ENCODE measurements around the gene LRP1-AS.
A peak's percentile ranks its signal among the peaks of the same experiment; 100 is the strongest.

The LRP1-AS gene

DNA sequence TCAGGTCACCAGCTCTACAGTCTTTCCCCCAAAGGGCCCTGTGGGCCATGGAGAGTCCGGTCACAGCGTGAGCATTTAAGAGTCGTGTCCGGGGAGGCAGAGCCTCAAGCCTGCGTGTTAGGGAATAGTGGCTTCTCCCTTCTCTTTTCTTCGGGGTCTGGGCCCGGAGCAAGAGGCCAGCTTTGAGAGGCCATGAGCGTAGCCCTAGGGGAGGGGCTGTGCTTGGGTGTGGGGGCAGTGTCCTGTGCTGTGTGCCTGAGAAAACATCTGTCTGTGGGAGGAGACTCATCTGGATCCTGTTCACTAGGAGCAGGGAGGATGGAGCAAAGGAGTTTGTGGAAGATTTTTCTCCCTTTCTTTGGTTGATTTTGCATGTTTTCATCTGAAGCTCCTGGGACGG is 5.3 kb downstream of the LRP1-AS start:
- DNase-seq (ENCODE audit: low read depth in 3 of 3, low spot score in 1 of 3) = no peak

DNA sequence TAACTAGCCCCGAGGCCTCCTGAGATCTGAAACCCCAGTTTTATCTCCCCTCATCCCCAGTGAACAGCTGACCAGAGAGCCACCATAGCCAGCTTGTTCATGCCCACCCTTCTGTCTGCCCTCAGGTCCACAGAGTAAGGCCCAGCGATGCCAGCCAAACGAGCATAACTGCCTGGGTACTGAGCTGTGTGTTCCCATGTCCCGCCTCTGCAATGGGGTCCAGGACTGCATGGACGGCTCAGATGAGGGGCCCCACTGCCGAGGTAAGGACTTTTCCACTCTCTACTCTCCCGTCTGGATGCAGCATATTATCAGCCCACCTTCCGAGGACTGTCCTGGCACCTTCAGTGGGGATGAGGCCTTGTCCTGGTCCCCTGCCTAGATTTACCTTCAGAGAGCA is 6.2 kb downstream of the LRP1-AS start:
- no peak for DNase-seq (ENCODE audit: low read depth in 3 of 3, low spot score in 1 of 3)

DNA sequence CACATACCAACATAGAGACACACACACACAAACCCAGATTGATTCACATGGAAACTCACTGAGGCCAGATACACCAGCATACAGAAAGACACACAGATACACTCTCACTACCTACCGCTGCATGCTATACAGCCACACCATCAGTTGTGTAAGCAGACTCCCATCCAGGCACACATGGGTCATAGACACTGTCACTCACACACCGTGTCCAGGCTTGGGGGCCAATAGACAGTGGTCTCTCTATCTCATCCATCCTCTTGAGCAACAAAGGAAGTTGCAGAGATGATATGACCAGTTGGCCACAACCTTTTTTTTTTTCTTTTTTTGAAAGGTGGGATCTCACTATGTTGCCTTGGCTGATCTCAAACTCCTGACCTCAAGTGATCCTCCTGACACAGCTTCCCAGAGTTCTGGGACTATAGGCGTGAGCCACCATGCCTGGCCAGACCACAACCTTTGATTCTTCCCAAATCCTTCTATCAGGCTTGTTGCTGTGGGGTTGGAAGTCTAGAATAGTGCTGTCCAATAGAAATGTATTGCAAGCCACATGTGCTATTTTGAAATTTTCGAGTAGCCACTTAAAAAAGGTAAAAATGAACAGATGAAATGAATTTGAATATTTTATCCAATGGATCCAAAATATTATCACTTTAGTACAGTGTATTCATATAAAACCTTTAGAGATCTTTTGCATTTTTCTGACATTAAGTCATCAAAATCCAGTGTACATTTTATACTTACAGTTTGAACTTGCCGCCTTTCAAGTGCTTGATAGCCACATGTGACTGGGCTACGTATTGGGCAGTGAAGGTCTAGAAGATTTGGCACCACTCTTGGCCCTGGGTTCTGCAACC is 7.4 kb downstream of the LRP1-AS start:
- no peak for DNase-seq (ENCODE audit: low read depth in 3 of 3, low spot score in 1 of 3)

DNA sequence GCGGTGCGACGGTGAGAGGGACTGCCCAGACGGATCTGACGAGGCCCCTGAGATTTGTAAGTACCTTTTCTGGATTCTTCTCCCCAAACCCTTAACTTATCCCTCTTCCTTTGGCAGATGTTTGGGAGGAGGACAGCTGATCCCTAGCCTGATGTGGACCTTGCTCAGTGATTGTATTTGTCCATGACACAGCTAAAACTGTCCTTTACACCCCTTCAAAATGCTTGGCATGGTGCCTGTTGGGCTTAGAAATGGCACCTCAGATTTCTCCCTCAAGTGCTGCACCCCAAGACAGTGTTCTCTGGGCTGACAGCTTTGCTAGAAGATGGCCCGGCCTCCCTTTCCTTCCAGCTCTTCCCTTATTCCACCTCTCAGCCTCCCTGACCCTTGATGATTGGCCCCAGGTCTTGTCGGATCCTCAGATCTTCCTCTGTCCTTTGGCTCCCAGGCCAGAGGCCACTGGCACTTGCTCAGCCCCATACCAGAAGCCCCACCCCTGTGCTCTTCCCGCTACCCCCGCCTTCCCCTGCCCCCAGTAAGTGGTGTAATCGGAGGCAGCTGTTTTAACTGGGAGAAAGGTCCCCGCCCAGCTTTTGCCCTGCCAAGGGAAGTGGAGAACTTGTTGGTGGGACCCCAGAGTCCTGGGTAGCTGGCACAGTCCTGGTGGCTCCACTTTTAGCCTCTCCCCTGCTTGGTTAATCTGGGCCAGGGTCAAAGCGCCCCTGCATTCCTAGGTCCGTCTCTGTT is 8.7 kb downstream of the LRP1-AS start:
- no peak for DNase-seq (ENCODE audit: low read depth in 3 of 3, low spot score in 1 of 3)

DNA sequence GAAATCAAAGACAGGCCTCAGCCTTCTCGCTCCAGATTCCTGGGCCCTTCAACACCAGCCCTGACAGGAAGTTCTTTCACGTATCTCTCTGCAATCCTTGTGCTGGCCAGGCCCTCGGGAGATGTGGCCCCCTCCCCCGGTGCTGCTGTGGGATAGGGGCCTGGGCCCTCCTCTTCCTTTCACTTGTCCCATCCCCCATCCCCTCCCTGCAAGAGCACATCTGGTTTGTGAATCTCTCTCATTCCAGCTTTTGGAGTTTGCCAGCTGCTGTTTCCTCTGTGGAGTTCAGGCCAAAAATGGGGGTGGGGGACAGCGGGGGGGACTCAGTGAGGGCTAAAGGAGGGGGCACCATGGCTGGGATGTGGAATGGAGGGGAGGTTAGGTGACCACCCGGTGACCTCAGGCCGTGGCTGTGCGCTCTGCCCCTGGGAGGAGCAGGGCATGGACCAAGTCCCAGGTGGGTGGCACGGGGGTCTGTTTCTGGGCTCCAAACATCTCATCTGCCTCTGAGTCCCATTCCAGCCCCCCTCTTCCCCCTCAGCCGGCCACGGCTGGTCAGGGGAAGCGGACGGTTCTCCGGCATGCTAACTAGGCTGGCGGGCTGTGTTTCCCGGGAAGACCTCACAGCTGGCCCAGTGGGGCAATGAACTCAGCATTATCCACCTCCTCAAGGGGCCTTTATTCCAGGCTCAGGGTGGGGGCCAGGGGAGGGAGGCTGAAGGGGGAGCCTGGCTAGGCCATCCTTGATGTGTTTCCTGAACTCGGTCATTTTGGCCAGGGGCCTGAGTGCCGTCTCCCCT is 11.7 kb downstream of the LRP1-AS start:
- DNase-seq (ENCODE audit: low read depth in 3 of 3, low spot score in 1 of 3) = no peak

DNA sequence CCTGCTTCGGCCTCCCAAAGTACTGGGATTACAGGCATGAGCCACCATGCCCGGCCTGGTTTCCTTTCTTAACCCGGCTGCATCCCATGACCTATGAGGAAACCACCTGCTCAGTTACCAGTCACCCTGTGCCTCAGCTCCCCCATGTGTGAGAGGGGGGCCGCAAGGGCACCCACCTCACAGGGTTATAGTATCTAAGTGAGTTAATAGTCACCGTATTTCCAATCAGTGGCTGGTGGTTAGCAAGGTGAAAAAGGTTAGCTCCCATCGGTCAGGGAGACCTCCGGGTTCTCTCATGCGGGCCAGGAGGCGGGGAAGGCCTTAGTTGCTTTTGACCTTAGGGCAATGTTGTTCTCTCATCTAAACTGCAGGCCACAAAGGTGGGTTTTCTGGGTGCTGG is 12.5 kb downstream of the LRP1-AS start:
- no peak for DNase-seq (ENCODE audit: low read depth in 3 of 3, low spot score in 1 of 3)

DNA sequence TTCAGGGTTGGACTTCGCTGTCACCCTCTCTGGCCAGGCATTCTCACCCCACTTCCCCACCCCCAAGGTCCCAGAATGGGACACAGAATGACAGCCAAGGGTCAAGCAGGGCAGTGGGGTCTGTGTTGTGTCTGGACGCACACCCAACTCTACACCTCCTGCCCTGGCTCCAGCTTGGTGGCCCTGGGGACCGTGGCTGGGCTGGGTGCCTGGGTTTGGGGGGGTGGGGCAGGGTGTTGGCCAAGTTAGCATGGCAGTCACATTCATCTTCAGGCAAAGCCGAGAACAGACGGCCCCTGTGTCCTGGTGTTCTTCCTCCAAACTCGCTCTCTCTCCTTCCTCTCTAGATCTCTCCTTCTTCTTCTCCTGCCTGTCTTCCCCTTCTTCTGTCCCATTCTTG is 13.5 kb downstream of the LRP1-AS start:
- DNase-seq (ENCODE audit: low read depth in 3 of 3, low spot score in 1 of 3) = no peak

DNA sequence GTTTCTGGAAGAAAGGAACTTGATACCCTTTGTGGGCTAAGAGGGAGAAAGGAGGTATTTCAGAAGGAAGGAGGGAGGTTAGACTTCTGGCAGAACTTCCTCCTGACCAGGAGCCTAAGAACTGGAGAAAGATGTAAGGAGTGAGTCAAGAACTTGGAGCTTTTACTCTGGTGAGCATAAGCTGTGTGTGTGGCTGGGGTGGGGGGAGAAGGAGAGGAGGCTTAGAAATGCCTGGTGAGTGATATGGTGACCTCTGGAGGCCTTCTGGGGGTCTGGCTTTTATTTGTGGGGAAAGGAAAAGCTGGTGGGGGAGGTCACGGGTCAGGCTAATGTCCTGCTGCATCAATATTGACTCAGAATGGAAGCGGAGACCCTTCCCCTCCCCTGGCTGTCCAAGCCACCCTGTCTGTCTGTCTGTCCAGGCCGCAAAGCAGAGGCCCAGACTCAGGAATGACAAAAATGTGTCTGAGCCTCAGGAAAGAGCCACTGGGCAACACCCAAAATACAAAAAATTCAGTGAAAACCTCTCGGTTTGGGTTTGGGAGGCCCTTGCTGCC is 14.3 kb downstream of the LRP1-AS start:
- no peak for DNase-seq (ENCODE audit: low read depth in 3 of 3, low spot score in 1 of 3)

DNA sequence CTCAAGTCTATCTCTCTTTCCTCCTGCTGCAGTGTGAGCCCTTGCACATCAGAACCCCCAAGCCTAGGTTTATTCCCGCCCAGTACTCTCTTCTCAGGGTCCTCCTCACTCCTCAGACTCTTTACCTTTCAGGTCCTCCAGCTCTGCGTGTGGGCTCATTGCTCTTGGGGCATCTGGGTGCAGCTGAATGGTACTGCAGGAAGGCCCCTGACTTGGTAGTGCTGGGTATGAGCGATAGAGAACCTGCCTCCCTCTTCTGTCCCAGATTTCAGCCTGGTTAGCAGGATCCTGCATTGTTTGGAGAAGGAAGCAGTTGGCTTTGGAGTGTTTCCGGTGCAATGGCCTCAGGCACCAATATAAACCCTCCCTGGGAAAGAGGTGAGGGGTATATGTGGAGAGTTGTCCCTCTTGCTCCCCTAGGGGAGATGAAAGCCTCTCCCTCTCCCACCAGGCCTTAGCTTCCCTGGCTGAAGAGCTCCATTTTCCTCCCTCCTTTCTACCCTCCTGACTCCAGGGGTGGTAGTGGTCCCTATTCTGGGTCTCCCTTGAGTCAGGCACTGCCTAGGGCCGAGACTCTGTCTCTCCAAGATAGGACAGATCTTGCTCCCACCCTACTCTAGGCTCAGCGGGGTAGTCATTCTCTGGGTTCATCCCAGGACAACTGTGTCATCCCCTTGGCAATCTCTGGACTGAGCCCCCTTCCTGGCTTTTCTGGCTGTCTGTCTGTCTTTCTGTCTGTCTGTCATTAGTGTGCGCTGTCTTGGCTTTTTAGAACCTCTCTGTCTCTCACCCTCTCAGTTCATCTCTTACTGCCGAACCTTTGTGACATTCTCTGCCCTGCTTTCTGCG is 15.3 kb downstream of the LRP1-AS start:
- DNase-seq (ENCODE audit: low read depth in 3 of 3, low spot score in 1 of 3) = no peak

DNA sequence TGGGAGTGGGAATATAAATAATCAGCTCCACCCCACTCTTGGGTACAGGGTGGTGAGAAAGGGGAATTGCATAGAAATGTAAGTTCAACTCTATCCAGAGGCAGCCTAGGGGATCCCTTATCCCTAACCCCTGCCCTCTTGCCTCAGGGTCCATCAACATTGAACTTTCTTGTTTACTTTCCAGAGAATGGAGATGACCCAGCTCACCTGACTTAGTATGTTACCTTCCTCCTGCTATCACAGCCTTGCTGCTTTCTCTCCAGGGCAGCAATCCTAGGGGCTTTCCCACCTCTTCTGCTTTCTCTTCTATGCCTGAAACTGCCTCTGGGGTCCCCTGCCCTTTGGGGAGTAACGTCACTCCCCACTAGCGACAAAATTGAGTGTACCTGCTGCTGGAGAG is 16.5 kb downstream of the LRP1-AS start:
- no peak for DNase-seq (ENCODE audit: low read depth in 3 of 3, low spot score in 1 of 3)

DNA sequence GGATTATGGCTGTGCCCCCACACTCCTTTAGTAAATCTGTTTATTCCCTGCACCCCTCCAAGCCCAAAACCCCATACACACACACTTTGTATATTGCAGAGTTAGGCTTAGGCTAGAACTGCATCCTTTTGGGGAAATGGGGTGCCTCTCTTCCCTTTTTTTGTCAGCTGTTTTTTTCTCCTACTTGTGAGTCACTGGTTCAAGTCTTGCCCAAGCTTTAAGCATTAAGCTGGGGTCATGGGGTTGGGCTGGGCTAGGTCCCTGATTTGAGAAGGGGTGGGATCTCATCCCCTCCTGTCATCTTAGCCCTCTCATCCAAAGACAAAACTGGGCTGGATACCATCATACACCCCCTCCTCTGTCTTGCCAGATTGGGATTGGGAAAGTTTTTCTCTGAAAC is 17.5 kb downstream of the LRP1-AS start:
- DNase-seq (ENCODE audit: low read depth in 3 of 3, low spot score in 1 of 3) = no peak

DNA sequence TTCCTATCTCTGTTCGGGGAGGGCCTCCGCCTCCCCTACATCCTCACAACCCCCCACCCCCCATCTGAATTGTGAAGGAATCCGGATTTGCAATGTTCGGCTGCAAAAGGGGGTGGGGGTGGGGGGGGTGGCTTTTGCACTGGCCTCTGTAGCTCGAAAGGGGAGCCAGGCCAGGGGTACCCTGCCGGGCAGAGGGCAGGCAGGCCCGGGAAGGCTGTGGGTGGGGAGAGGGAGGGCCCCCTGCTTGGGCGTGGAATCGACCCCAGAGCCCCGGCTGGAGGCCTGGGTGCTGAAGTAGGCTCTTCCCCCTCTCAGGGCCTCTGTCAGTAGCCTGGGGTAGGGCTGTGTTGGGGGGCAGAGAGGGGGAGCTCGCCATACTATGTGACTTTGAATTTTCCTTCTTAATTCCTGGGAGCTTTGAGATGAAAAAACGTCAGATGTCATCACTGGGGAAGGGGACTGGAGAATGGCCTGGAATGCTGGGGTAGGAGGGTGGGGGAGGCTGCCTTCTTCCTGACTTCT is 18.0 kb downstream of the LRP1-AS start:
- DNase-seq (ENCODE audit: low read depth in 3 of 3, low spot score in 1 of 3) = no peak

DNA sequence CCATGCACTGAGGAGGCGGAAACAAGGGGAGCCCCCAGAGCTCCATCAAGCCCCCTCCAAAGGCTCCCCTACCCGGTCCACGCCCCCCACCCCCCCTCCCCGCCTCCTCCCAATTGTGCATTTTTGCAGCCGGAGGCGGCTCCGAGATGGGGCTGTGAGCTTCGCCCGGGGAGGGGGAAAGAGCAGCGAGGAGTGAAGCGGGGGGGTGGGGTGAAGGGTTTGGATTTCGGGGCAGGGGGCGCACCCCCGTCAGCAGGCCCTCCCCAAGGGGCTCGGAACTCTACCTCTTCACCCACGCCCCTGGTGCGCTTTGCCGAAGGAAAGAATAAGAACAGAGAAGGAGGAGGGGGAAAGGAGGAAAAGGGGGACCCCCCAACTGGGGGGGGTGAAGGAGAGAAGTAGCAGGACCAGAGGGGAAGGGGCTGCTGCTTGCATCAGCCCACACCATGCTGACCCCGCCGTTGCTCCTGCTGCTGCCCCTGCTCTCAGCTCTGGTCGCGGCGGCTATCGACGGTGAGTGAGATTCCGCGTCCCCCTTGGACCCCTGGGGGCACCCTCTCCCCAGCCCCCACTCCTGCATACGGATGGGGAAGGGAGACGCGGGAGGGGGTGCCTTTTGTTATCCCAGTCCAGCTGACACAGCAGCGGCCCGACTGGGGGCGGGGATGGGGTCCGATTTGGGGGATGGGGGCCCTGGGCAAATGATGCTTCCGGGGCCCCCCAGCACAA is 18.7 kb downstream of the LRP1-AS start:
- DNase-seq (ENCODE audit: low read depth in 3 of 3, low spot score in 1 of 3) = no peak

DNA sequence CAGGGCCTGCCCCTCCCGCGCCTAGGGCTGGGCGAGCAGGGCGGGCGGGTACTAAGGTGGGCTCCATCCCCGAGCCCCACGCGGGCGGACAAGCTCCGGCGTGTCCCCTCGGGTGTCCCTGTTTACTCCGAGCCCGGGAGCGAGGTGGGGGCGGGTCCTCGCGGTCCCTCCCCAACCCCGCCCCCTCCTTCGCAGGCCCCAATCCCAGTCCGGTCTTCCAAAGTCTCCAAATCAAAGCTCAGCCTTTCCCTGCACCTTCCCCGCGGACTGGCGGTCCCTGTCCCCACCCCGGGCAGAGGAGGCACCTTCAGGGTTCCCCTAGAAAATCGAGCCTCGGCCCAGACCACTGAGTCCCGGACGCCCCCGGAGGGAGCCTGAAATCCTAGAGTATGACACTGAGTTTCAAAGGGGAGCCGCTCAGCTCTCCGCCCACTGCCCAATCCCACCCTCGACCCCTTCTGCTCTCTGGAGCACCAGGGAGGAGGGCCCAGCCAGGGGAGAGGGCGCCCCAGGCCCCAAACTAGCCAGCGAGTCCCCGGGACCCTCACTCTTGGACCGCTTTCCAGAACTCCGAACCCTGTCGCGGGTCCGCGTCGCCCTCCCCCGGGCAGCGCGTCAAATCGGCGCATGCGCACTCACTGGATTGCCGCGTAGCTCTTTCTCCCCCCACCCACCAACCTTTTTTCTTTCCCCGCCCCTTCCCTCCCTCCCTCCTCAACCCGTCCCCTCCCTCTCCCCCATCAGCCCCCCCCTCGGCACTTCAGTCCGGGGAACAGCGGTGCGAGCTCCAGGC is 19.5 kb downstream of the LRP1-AS start, which contains the start of gene LRP1:
Gene LRP1 (plus strand): TSS at position 758 of the 793 bp plus-strand sequence. CDS start 482 bp downstream, outside the sequence.
- peak; percentile 46 to 71 (median 70) for DNase-seq (ENCODE audit: low read depth in 3 of 3, low spot score in 1 of 3)

DNA sequence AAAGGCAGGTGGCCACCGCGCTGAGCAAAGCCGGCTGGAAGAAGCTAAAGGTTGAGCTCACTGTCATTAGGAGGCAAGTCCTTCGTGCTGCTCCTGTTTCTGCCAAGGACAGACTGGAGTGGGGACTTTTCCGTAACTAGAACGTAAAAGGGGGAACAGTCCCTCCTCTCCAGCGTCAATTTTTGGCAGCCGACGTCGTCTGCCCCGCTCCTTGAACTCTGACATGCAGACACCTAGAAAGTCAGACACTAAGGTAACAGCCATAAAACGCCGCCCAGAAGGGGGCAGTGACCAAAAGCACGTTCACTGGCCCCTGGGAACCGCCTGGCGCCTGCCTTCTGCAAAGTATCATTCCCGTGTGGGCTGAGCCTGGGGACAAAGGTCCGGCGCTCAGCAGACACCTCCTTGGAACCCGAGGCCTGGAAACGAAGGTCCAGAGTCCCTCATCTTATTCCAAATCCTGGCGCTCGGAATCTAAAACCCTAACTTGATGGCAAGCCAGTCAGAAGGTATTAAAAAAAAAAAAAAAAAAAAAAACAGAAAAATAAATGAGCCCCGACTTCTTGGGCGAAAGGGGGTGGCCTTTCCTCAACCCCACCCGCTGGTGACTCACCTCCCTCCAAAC is 20.2 kb downstream of the LRP1-AS start:
- peak in 1 of 3 donors; percentile 16 for DNase-seq (ENCODE audit: low read depth in 3 of 3, low spot score in 1 of 3)

DNA sequence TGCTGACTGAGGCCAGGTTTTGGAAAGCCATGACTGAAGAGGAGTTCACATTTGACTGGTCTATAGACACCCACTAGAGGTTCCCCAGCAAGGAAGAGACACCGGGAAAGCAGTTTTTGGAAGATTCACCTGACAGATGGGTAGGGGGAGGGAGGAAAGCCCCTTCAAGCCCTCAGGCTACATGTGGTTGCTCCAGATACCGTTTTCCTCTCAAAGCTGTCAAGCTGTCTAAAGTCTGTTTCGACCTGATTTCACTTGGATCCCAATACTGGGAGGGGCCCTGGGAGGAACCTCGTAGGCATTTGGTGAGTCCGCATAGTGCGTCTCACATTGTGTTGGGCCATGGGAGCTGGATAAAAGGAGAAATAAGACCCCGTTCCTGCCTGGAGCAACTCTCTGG is 20.9 kb downstream of the LRP1-AS start:
- DNase-seq (ENCODE audit: low read depth in 3 of 3, low spot score in 1 of 3) = no peak

DNA sequence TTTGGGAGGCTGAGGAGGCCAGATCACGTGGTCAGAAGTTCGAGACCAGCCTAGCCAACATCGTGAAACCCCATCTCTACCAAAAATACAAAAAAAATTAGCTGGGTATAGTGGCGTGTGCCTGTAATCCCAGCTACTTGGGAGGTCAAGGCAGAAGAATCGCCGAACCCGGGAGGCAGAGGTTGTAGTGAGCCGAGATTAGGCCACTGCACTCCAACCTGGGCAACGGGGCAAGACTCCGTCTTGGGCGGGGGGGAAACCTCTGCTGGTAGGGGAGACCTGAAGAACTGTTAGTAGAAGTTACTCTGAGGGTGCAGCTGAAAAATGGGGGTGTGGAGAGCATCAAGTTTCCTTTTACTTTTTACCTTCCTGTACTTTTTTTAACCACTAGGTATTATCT is 21.4 kb downstream of the LRP1-AS start:
- DNase-seq (ENCODE audit: low read depth in 3 of 3, low spot score in 1 of 3) = no peak

DNA sequence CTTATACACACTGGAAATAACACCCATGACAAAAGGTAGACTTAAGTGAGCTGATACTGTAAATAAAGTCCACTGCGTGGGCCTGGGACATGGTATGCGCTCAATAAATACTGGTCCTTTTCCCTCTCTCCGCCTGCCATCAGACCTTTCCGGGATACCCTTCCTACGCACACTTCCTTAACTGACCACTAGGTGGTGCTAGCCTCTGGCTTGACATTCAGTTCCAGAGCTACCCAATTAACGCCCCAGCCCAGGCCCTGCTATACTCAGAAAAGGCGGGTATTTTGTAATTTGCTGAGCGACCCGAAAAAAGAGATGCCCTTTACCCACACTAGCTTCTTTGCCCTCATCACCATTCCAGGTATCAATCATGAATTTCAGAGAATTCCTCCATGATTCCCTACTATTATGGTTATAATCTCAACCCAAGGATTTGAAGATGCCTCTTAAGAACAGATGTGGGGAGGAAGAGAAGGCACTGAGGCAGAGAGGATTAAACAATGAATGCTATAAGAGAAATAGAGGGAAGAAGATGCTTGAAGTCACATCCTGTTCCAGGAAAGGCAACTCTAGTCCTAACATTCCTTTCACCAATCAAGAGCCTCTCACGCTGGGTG is 23.1 kb downstream of the LRP1-AS start:
- DNase-seq (ENCODE audit: low read depth in 3 of 3, low spot score in 1 of 3) = peak; percentile 38 to 58 (median 46)

Measured in stimulated activated CD4-positive, alpha-beta T cell treated with anti-CD3 and anti-CD28 coated beads, TNF-alpha, amount 100 ng/mL, for 1 hour (primary cell).